Measurements from ENCODE around the gene PPP1R3F.

GRCh38 chrX:49249071-49249470 is 20.5 kb upstream of the PPP1R3F start:
- TF ChIP-seq, protein P1, sequence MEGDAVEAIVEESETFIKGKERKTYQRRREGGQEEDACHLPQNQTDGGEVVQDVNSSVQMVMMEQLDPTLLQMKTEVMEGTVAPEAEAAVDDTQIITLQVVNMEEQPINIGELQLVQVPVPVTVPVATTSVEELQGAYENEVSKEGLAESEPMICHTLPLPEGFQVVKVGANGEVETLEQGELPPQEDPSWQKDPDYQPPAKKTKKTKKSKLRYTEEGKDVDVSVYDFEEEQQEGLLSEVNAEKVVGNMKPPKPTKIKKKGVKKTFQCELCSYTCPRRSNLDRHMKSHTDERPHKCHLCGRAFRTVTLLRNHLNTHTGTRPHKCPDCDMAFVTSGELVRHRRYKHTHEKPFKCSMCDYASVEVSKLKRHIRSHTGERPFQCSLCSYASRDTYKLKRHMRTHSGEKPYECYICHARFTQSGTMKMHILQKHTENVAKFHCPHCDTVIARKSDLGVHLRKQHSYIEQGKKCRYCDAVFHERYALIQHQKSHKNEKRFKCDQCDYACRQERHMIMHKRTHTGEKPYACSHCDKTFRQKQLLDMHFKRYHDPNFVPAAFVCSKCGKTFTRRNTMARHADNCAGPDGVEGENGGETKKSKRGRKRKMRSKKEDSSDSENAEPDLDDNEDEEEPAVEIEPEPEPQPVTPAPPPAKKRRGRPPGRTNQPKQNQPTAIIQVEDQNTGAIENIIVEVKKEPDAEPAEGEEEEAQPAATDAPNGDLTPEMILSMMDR (IDR thresholded peaks at IDR 0.05) = no peak
- TF ChIP-seq ZFX (IDR thresholded peaks at IDR 0.05; ENCODE audit: borderline replicate concordance) = no peak

All from 22Rv1 (cell line).